Neural cell (in vitro differentiated cells): ENCODE measurements around the gene BTN2A1. TPM values are rescaled to one million over a fixed set of nuclear protein-coding genes. Genes with fewer than 3 reads are reported as not detected.

Experiments used
- H2AFZ ChIP-seq: fragments of 200-600, 300-800 bp; sonication (generic), shearing (Covaris generic); 2 replicates; pipeline ENCODE4 v1.6.0; 2014; ENCODE audit warnings: low read depth, mild to moderate bottlenecking, antibody characterized with exemption, low read length, moderate library complexity
- H3F3A ChIP-seq: fragments of 200-600 bp; shearing (Covaris generic); 2 replicates; pipeline ENCODE4 v1.6.1; 2016; ENCODE audit warnings: mild to moderate bottlenecking, moderate library complexity, mixed read lengths, antibody characterized with exemption, low read length; ENCODE audit not compliant: insufficient read depth, poor library complexity, severe bottlenecking
- H3K27ac ChIP-seq: fragments of 200-600, 300-800 bp; sonication (generic), shearing (Covaris generic); 2 replicates; pipeline ENCODE4 v1.5.1; 2014; ENCODE audit warnings: mild to moderate bottlenecking, low read length, moderate library complexity
- H3K27me3 ChIP-seq: fragments of 300-800, 200-600 bp; sonication (generic), shearing (Covaris generic); 2 replicates; pipeline ENCODE4 v1.6.0; 2014; ENCODE audit warnings: mild to moderate bottlenecking, low read depth, low read length, moderate library complexity; ENCODE audit not compliant: insufficient read depth
- H3K36me3 ChIP-seq: fragments of 300-800, 200-600 bp; sonication (generic), shearing (Covaris generic); 2 replicates; pipeline ENCODE4 v1.5.1; 2014; ENCODE audit warnings: mild to moderate bottlenecking, antibody characterized with exemption, low read length, moderate library complexity; ENCODE audit not compliant: insufficient read depth
- H3K4me2 ChIP-seq: fragments of 300-800, 200-600 bp; sonication (generic), shearing (Covaris generic); 2 replicates; pipeline ENCODE4 v1.6.0; 2014; ENCODE audit warnings: mild to moderate bottlenecking, low read length
- H3K4me3 ChIP-seq: fragments of 300-800, 200-600 bp; sonication (generic), shearing (Covaris generic); 2 replicates; pipeline ENCODE4 v1.5.1; 2014; ENCODE audit warnings: mild to moderate bottlenecking, low read length, moderate library complexity
- H3K79me2 ChIP-seq: fragments of 200-600 bp; shearing (Covaris generic); replicated peaks from 2 replicates; pipeline ENCODE4 v1.6.0; 2014; ENCODE audit warnings: mild to moderate bottlenecking, low read length, moderate library complexity; ENCODE audit not compliant: insufficient read depth
- H3K9ac ChIP-seq: fragments of 300-800, 200-600 bp; sonication (generic), shearing (Covaris generic); 2 replicates; pipeline ENCODE4 v1.6.1; 2016; ENCODE audit warnings: mild to moderate bottlenecking, low read length, mixed read lengths
- H3K9me2 ChIP-seq: fragments of 200-600 bp; shearing (Covaris generic); 2 replicates; pipeline ENCODE4 v1.6.1; 2016; ENCODE audit warnings: mild to moderate bottlenecking, low read length, mixed read lengths; ENCODE audit not compliant: insufficient read depth
- H3K9me3 ChIP-seq: fragments of 200-600, 300-800 bp; sonication (generic), shearing (Covaris generic); 2 replicates; pipeline ENCODE4 v1.6.1; 2016; ENCODE audit warnings: mild to moderate bottlenecking, mixed run types, low read length, moderate library complexity, mixed read lengths
- H4K20me1 ChIP-seq: fragments of 200-600 bp; shearing (Covaris generic); 2 replicates; pipeline ENCODE4 v1.6.1; 2016; ENCODE audit warnings: mild to moderate bottlenecking, mixed run types; ENCODE audit not compliant: insufficient read depth
- CTCF ChIP-seq: fragments of 450-650 bp; IDR thresholded peaks from 2 replicates; pipeline ENCODE4 v1.5.1; 2014; ENCODE audit warnings: antibody characterized with exemption, mild to moderate bottlenecking, moderate library complexity; ENCODE audit not compliant: poor library complexity, severe bottlenecking
- EP300 ChIP-seq: fragments of 450-650 bp; conservative IDR thresholded peaks from 2 replicates; pipeline ENCODE4 v1.6.1; 2014; ENCODE audit warnings: antibody characterized with exemption, mild to moderate bottlenecking, moderate library complexity; ENCODE audit not compliant: poor library complexity, severe bottlenecking
- EZH2 ChIP-seq: fragments of 200-600, 300-800 bp; shearing (Covaris generic), sonication (generic); IDR thresholded peaks from 2 replicates; pipeline ENCODE4 v1.6.1; 2014; ENCODE audit warnings: antibody characterized with exemption, low read length, borderline replicate concordance, mild to moderate bottlenecking; ENCODE audit not compliant: insufficient read depth, poor library complexity, severe bottlenecking
- MXI1 ChIP-seq: fragments of 450-650 bp; conservative IDR thresholded peaks from 2 replicates; pipeline ENCODE4 v1.6.1; 2014; ENCODE audit warnings: antibody characterized with exemption, mild to moderate bottlenecking; ENCODE audit not compliant: poor library complexity, severe bottlenecking
- POLR2AphosphoS5 ChIP-seq: IDR thresholded peaks from 2 replicates; pipeline ENCODE4 v1.6.1; 2012
- RAD21 ChIP-seq: fragments of 450-650 bp; conservative IDR thresholded peaks from 2 replicates; pipeline ENCODE4 v1.6.1; 2014; ENCODE audit warnings: antibody characterized with exemption, mild to moderate bottlenecking, moderate library complexity
- REST ChIP-seq: IDR thresholded peaks from 2 replicates; pipeline ENCODE4 v1.6.1; 2012; ENCODE audit warnings: borderline replicate concordance
- SMC3 ChIP-seq: fragments of 450-650 bp; conservative IDR thresholded peaks from 2 replicates; pipeline ENCODE4 v1.6.1; 2014; ENCODE audit warnings: antibody characterized with exemption, mild to moderate bottlenecking, moderate library complexity; ENCODE audit not compliant: poor library complexity
- TAF1 ChIP-seq: IDR thresholded peaks from 2 replicates; pipeline ENCODE4 v1.6.1; 2012; ENCODE audit warnings: low read depth
- polyA plus RNA-seq: library from polyadenylated mRNA; depleted of rRNA; stranded (reverse); fragments of >200 nt; gene quantifications from 2 replicates; pipeline ENCODE4 v1.2.3, GENCODE V29; 2014

BTN2A1 gene
- polyA plus RNA-seq, 1 donor from 2014 or later = 33.8 TPM

- Histone ChIP-seq H3K9me2 (no peaks in the 10 kb centered on the region), H3K27me3 (no peaks in the 10 kb centered on the region), H3K4me2 (no peak overlapping the region), H3K4me3 (no peak overlapping the region), H2AFZ (no peak overlapping the region), H4K20me1 (no peaks in the 10 kb centered on the region), H3K9me3 (no peaks in the 10 kb centered on the region), H3K36me3 (no peaks in the 10 kb centered on the region), H3K9ac (no peak overlapping the region), H3F3A (no peaks in the 10 kb centered on the region), H3K27ac (no peak overlapping the region), H3K79me2 (no peaks in the 10 kb centered on the region)
- no peak for TF ChIP-seq RAD21
- no peak for TF ChIP-seq EZH2
- no peak for TF ChIP-seq CTCF
- TF ChIP-seq POLR2AphosphoS5 = no peak
- no peak for TF ChIP-seq MXI1
- no peak for TF ChIP-seq EP300
- TF ChIP-seq REST = no peak
- TF ChIP-seq SMC3 = no peak
- no peak for TF ChIP-seq TAF1
Observed at GRCh38 chr6:26478985-26479278, 21.2 kb downstream of the BTN2A1 start.

DNA sequence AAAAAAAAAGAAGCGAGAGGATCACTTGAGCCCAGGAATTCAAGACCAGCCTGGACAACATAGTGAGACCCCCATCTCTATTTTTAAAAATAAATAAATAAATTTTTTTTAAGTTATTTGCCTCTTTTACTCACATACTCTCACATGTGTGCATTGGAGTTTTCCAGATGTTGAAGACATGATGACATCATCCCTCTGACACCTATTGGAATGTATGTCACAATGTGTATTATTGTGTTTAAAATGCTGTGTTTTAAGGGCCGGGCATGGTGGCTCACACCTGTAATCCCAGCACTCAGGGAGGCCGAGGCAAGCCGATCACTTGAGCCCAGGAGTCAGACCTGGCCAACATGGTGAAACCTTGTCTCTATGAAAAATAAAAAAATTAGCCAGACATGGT lies 24.6 kb downstream of the BTN2A1 start:
- Histone ChIP-seq H3K79me2 (no peaks in the 10 kb centered on the region), H3K36me3 (no peaks in the 10 kb centered on the region), H4K20me1 (no peaks in the 10 kb centered on the region), H3K27me3 (no peaks in the 10 kb centered on the region), H3K4me3 (no peak overlapping the region), H3K9ac (no peak overlapping the region), H3K27ac (no peak overlapping the region), H3K4me2 (no peak overlapping the region), H3K9me2 (no peaks in the 10 kb centered on the region), H2AFZ (no peak overlapping the region), H3F3A (no peaks in the 10 kb centered on the region), H3K9me3 (no peaks in the 10 kb centered on the region)
- TF ChIP-seq POLR2AphosphoS5 (no peak), SMC3 (no peak), EP300 (no peak), RAD21 (no peak), CTCF (no peak)
